OCI-LY3 (cell line): ENCODE measurements around the gene PGGHG.
"Not testable (repeated sequence)": the region's sequence is repeated elsewhere in the genome, so short reads cannot be mapped to it uniquely, and the experiment has no call there.

ENCODE experiments used
- H2AFZ ChIP-seq: fragments of 200-600, 300-600 bp; shearing (Covaris generic); 2 replicates; pipeline ENCODE4 v1.6.0; 2014; ENCODE audit warnings: antibody characterized with exemption, low read depth, low read length
- H3K27ac ChIP-seq: fragments of 200-600, 300-600 bp; sonication (generic); 2 replicates; pipeline ENCODE4 v1.5.1; 2014; ENCODE audit warnings: mild to moderate bottlenecking, low read length, moderate library complexity, mixed read lengths
- H3K27me3 ChIP-seq: fragments of 200-600, 300-600 bp; sonication (generic); 2 replicates; pipeline ENCODE4 v1.6.1; 2014; ENCODE audit warnings: low read depth, low read length, mixed read lengths
- H3K36me3 ChIP-seq: fragments of 200-600, 300-600 bp; sonication (generic); replicated peaks from 2 replicates; pipeline ENCODE3; 2014; ENCODE audit warnings: low read depth, low read length, mixed read lengths
- H3K4me1 ChIP-seq: fragments of 300-600, 200-600 bp; sonication (generic); 2 replicates; pipeline ENCODE4 v1.6.1; 2014; ENCODE audit warnings: low read length, mixed read lengths
- H3K4me2 ChIP-seq: fragments of 200-600, 300-600 bp; sonication (generic); 2 replicates; pipeline ENCODE4 v1.6.1; 2014; ENCODE audit warnings: low read length, mixed read lengths
- H3K4me3 ChIP-seq: fragments of 300-600, 200-600 bp; sonication (generic); 2 replicates; pipeline ENCODE4 v1.5.1; 2014; ENCODE audit warnings: antibody characterized with exemption, mild to moderate bottlenecking, low read length, moderate library complexity
- H3K79me2 ChIP-seq: fragments of 300-600, 200-600 bp; shearing (Covaris generic); 2 replicates; pipeline ENCODE4 v1.6.1; 2014; ENCODE audit warnings: mild to moderate bottlenecking, low read length, mixed read lengths
- H3K9ac ChIP-seq: fragments of 300-600, 200-600 bp; shearing (Covaris generic); 2 replicates; pipeline ENCODE4 v1.6.0; 2014; ENCODE audit warnings: mild to moderate bottlenecking, low read length, moderate library complexity
- H3K9me3 ChIP-seq: fragments of 200-600, 300-600 bp; shearing (Covaris generic); 2 replicates; pipeline ENCODE4 v1.6.1; 2014; ENCODE audit warnings: low read length, mixed read lengths; ENCODE audit not compliant: insufficient read depth
- H4K20me1 ChIP-seq: fragments of 200-600, 300-600 bp; sonication (generic); 2 replicates; pipeline ENCODE4 v1.6.1; 2016; ENCODE audit warnings: low read length, mixed read lengths; ENCODE audit not compliant: insufficient read depth
- CTCF ChIP-seq: fragments of 200-600, 300-600 bp; sonication (generic); IDR thresholded peaks from 2 replicates; pipeline ENCODE4 v1.5.1; 2014; ENCODE audit warnings: antibody characterized with exemption, low read length, low read depth
- EZH2phosphoT487 ChIP-seq: fragments of 200-600 bp; shearing (Covaris generic); IDR thresholded peaks from 2 replicates; pipeline ENCODE4 v1.6.1; 2018; ENCODE audit warnings: antibody characterized with exemption, mixed run types, low read depth

PGGHG gene

GRCh38 chr11:332651-333480, 43.9 kb downstream of the PGGHG start:
- Histone ChIP-seq H3K27ac (no peak overlapping the region), H3K4me1 (peaks cover 34% of the 10 kb centered on the region), H3K27me3 (no peaks in the 10 kb centered on the region), H2AFZ (no peak overlapping the region), H3K9ac (no peak overlapping the region), H3K79me2 (no peaks in the 10 kb centered on the region), H3K36me3 (no peaks in the 10 kb centered on the region), H3K4me2 (no peak overlapping the region), H3K9me3 (no peaks in the 10 kb centered on the region; the same call in 1 of the 2 replicates), H3K4me3 (no peak overlapping the region), H4K20me1 (no peaks in the 10 kb centered on the region)
- TF ChIP-seq EZH2phosphoT487 (no peak), CTCF (no peak)

GRCh38 chr11:333616-334263, 44.8 kb downstream of the PGGHG start:
- H3K9ac ChIP-seq: not testable (repeated sequence)

GRCh38 chr11:334264-334994, 45.5 kb downstream of the PGGHG start:
- Histone ChIP-seq H3K4me1 (peaks cover 24% of the 10 kb centered on the region), H3K9me3 (no peaks in the 10 kb centered on the region; the same call in 1 of the 2 replicates), H3K9ac (no peak overlapping the region), H4K20me1 (no peaks in the 10 kb centered on the region), H3K27ac (no peak overlapping the region), H3K4me2 (no peak overlapping the region), H2AFZ (no peak overlapping the region), H3K79me2 (no peaks in the 10 kb centered on the region), H3K4me3 (no peak overlapping the region), H3K36me3 (no peaks in the 10 kb centered on the region), H3K27me3 (peaks cover 1% of the 10 kb centered on the region; the same call in 1 of the 2 replicates)
- TF ChIP-seq EZH2phosphoT487 (no peak), CTCF (no peak)

More at GRCh38 chr11:333616-334263, 44.8 kb downstream of the PGGHG start:
- H3K79me2 ChIP-seq, H3K4me2 ChIP-seq, H3K27me3 ChIP-seq, H3K4me3 ChIP-seq, H2AFZ ChIP-seq, H3K36me3 ChIP-seq, H4K20me1 ChIP-seq, H3K9me3 ChIP-seq, H3K27ac ChIP-seq: not testable (repeated sequence)
- peaks cover 30% of the 10 kb centered on the region for H3K4me1 ChIP-seq

GRCh38 chr11:335779-336658, 47.1 kb downstream of the PGGHG start:
- no peak overlapping the region for H3K4me2 ChIP-seq
- no peak overlapping the region for H2AFZ ChIP-seq
- no peak overlapping the region for H3K4me3 ChIP-seq
- TF ChIP-seq EZH2phosphoT487 (no peak), CTCF (no peak)
- no peak overlapping the region for H3K9ac ChIP-seq
- peaks cover 13% of the 10 kb centered on the region; the same call in 1 of the 2 replicates for H3K27me3 ChIP-seq
- no peaks in the 10 kb centered on the region for H4K20me1 ChIP-seq
- no peaks in the 10 kb centered on the region for H3K79me2 ChIP-seq
- H3K4me1 ChIP-seq: peaks cover 9% of the 10 kb centered on the region
- H3K36me3 ChIP-seq: no peaks in the 10 kb centered on the region
- H3K27ac ChIP-seq: no peak overlapping the region
- H3K9me3 ChIP-seq: no peaks in the 10 kb centered on the region; the same call in 1 of the 2 replicates
